Measurements from ENCODE around the gene ASAP3. TPM values are rescaled to one million over a fixed set of nuclear protein-coding genes. Genes with fewer than 3 reads are reported as not detected.
"Not testable (repeated sequence)": the region's sequence is repeated elsewhere in the genome, so short reads cannot be mapped to it uniquely, and the experiment has no call there.

ASAP3 gene
- total RNA-seq, 1 experiment from 2014 or later, result 17.6 TPM

GRCh38 chr1:23496490-23497181 is 12.7 kb upstream of the ASAP3 start:
- Histone ChIP-seq H3K4me1 (replicated peaks; ENCODE audit: insufficient read depth) (no peaks in the 10 kb centered on the region; the same call in 1 of the 2 replicates), H3K79me2 (ENCODE audit: low read depth) (no peaks in the 10 kb centered on the region), H3K36me3 (ENCODE audit: low read depth) (no peaks in the 10 kb centered on the region), H3K9me2 (ENCODE audit: insufficient read depth) (no peaks in the 10 kb centered on the region), H3K9me3 (ENCODE audit: insufficient read depth, low read depth) (no peaks in the 10 kb centered on the region), H4K20me1 (ENCODE audit: insufficient read depth) (no peaks in the 10 kb centered on the region), H3K27me3 (ENCODE audit: insufficient read depth, low read depth) (no peaks in the 10 kb centered on the region), H3K4me3 (no peak overlapping the region), H3K4me2 (no peak overlapping the region), H3K27ac (no peak overlapping the region), H2AFZ (no peak overlapping the region), H3F3A (ENCODE audit: insufficient read depth, low read depth) (no peaks in the 10 kb centered on the region)
- no TSS peak for BruUV-seq (replicated peaks)
- DNase-seq, result no peak
- CTCF ChIA-PET, result interaction anchor here (0.5 to 1.9 kb wide), 12 partner anchors 13 to 1715 kb away, joined by 3 to 13 read pairs (median 4); partner anchors contain the start of gene HTR1D
- intact Hi-C loops (cut with micrococcal nuclease; ENCODE audit: unreplicated experiment), result loop anchor here (1.0 kb wide), 1 partner anchor 43 kb away; no protein-coding TSS in a partner anchor
- POLR2A ChIA-PET (ENCODE audit: unreplicated experiment), result interaction anchor here (0.6 to 0.7 kb wide), 3 partner anchors 53 to 123 kb away, joined by 3 read pairs; no protein-coding TSS in a partner anchor
- TF ChIP-seq EZH2 (IDR thresholded peaks at IDR 0.05; ENCODE audit: low read depth) (no peak), CTCF (conservative IDR thresholded peaks at IDR 0.05) (no peak)

GRCh38 chr1:23494836-23495235 is 10.9 kb upstream of the ASAP3 start:
- H3K36me3 ChIP-seq (ENCODE audit: low read depth); intact Hi-C loops (cut with micrococcal nuclease; ENCODE audit: unreplicated experiment); H3K4me3 ChIP-seq; DNase-seq; POLR2A ChIA-PET (ENCODE audit: unreplicated experiment); H3K79me2 ChIP-seq (ENCODE audit: low read depth); H3K4me2 ChIP-seq; H4K20me1 ChIP-seq (ENCODE audit: insufficient read depth); H3K27me3 ChIP-seq (ENCODE audit: insufficient read depth, low read depth); H3F3A ChIP-seq (ENCODE audit: insufficient read depth, low read depth); H3K4me1 ChIP-seq (replicated peaks; ENCODE audit: insufficient read depth); H3K27ac ChIP-seq; BruUV-seq (replicated peaks); H2AFZ ChIP-seq; H3K9me3 ChIP-seq (ENCODE audit: insufficient read depth, low read depth); H3K9me2 ChIP-seq (ENCODE audit: insufficient read depth): not testable (repeated sequence)
- CTCF ChIA-PET, result interaction anchor here (0.7 kb wide), 1 partner anchor 231 kb away, joined by 3 read pairs; no protein-coding TSS in a partner anchor

DNA sequence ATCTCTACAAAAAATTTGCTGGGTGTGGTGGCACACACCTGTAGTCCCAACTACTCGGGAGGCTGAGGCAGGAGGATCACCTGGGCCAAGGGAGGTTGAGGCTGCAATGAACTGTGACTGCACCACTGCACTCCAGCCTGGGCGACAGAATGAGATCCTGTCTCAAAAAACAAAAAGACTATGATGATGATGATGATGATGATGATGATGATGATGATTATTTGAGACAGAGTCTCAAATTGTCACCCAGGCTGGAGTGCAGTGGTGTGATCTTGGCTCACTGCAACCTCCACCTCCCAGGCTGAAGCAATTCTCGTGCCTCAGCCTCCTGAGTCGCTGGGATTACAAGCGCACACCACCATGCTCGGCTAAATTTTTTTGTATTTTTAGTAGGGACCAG is 8.8 kb upstream of the ASAP3 start:
- CTCF ChIA-PET, result not testable (repeated sequence)

DNA sequence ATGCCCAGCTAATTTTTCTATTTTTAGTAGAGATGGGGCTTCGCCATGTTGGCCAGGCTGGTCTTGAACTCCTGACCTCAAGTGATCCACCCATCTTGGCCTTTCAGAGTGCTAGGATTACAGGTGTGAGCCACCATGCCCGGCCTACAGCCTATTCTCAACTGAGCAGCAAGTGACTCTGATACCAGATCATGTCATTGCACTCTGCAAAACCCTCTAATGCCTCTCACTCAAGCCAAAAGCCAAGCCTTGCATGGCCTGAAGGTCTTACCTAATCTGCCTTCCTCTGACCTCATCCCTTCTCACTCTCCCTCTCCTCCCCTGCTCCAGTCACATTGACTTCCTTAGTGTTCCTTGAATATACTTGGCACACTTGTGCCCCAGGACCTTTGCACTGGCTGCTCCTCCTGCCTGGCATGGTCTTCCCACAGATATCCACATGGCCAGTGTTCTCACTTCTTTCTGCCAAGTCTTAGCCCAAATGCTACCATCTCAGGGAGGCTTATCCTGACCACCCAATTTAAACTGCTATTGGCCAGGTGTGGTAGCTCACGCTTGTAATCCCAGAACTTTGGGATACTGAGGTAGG is 8.2 kb upstream of the ASAP3 start:
- no peaks in the 10 kb centered on the region for H4K20me1 ChIP-seq (ENCODE audit: insufficient read depth)
- no peaks in the 10 kb centered on the region for H3K79me2 ChIP-seq (ENCODE audit: low read depth)
- no peaks in the 10 kb centered on the region for H3K9me2 ChIP-seq (ENCODE audit: insufficient read depth)
- H3K4me3 ChIP-seq, result no peak overlapping the region
- H3F3A ChIP-seq (ENCODE audit: insufficient read depth, low read depth), result no peaks in the 10 kb centered on the region
- intact Hi-C loops (cut with micrococcal nuclease; ENCODE audit: unreplicated experiment), result no loop called here
- no TSS peak for BruUV-seq (replicated peaks)
- H3K9me3 ChIP-seq (ENCODE audit: insufficient read depth, low read depth), result no peaks in the 10 kb centered on the region
- POLR2A ChIA-PET (ENCODE audit: unreplicated experiment), result no interaction called here
- H3K4me1 ChIP-seq (replicated peaks; ENCODE audit: insufficient read depth), result no peaks in the 10 kb centered on the region
- CTCF ChIA-PET, result no interaction called here
- TF ChIP-seq EZH2 (IDR thresholded peaks at IDR 0.05; ENCODE audit: low read depth) (no peak), CTCF (conservative IDR thresholded peaks at IDR 0.05) (no peak)
- no peak overlapping the region for H2AFZ ChIP-seq
- no peak for DNase-seq
- no peaks in the 10 kb centered on the region for H3K27me3 ChIP-seq (ENCODE audit: insufficient read depth, low read depth)
- no peaks in the 10 kb centered on the region for H3K36me3 ChIP-seq (ENCODE audit: low read depth)
- no peak overlapping the region for H3K4me2 ChIP-seq
- H3K27ac ChIP-seq, result no peak overlapping the region

More for the DNA sequence above, 8.8 kb upstream of the ASAP3 start:
- BruUV-seq (replicated peaks); intact Hi-C loops (cut with micrococcal nuclease; ENCODE audit: unreplicated experiment); POLR2A ChIA-PET (ENCODE audit: unreplicated experiment); H3K9me2 ChIP-seq (ENCODE audit: insufficient read depth); H3K4me2 ChIP-seq; H3K79me2 ChIP-seq (ENCODE audit: low read depth); H2AFZ ChIP-seq; H3K27ac ChIP-seq; H3K27me3 ChIP-seq (ENCODE audit: insufficient read depth, low read depth); H3K9me3 ChIP-seq (ENCODE audit: insufficient read depth, low read depth); H3K36me3 ChIP-seq (ENCODE audit: low read depth); H3K4me1 ChIP-seq (replicated peaks; ENCODE audit: insufficient read depth); DNase-seq; H3K4me3 ChIP-seq; H4K20me1 ChIP-seq (ENCODE audit: insufficient read depth); H3F3A ChIP-seq (ENCODE audit: insufficient read depth, low read depth): not testable (repeated sequence)
